ENCODE data around the gene IFNA5.

DNA sequence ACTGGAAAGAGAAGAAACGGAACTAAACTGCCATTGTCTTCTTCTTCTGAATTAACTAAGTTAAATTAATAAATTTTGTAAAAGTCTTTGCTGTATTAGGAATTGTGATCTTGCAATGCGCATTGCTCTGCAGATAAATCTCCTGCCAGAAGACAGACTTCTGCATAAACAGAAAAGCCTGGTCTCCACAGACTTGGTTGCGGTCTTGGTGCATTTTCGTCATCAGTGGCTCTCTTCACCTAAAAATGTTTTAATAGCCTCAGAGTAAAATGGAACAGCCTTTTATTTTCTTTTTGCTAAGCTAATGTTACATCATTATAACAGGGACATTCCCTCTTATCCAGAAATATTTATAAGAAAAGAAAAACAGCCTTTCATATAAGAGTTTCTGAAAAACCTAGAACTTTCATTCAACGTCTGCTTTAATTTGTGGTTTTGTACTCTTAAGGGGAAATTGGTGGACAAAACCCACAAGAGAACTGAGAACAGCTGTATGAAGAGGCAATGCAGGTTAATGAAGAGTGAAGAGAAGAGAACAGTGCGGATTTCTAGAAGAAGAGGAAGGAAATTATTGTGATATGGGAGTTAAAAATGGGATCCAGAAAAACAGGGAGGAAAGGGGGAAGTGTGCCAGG lies 10.1 kb downstream of the IFNA5 start:
- TF ChIP-seq EZH2 (optimal IDR thresholded peaks at IDR 0.05; ENCODE audit: low read depth, low read length) = no peak
- TF ChIP-seq, protein P1, sequence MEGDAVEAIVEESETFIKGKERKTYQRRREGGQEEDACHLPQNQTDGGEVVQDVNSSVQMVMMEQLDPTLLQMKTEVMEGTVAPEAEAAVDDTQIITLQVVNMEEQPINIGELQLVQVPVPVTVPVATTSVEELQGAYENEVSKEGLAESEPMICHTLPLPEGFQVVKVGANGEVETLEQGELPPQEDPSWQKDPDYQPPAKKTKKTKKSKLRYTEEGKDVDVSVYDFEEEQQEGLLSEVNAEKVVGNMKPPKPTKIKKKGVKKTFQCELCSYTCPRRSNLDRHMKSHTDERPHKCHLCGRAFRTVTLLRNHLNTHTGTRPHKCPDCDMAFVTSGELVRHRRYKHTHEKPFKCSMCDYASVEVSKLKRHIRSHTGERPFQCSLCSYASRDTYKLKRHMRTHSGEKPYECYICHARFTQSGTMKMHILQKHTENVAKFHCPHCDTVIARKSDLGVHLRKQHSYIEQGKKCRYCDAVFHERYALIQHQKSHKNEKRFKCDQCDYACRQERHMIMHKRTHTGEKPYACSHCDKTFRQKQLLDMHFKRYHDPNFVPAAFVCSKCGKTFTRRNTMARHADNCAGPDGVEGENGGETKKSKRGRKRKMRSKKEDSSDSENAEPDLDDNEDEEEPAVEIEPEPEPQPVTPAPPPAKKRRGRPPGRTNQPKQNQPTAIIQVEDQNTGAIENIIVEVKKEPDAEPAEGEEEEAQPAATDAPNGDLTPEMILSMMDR (IDR thresholded peaks at IDR 0.05; ENCODE audit: low read length) = no peak
